ENCODE measurements around the gene SLC28A3. TPM values are rescaled to one million over a fixed set of nuclear protein-coding genes. Genes with fewer than 3 reads are reported as not detected.

The SLC28A3 gene
- total and polyA plus RNA-seq, 2 of the 8 experiments (the other 6 are each of a cell fraction or from before 2014, with no cell fraction given), result 0.02 TPM; not detected in 1

DNA sequence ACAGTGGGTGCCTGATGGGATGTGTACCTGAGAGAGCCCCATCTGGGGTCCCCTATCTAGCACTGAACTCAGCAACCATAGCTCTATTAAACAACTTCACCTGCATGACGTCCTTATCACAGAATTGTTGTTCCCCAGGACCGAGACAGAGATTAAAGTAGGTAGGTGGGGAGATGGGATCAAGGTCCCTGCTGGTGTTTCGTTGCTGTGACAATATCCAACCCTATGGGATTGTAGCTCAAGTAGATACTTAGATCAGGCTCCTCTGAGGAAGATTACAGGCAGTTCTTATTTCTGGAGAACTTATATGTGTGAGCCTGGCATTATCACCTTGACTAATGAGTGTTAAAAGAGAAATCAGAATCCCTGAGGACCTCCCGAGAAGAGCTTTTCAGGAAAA is 84.9 kb downstream of the SLC28A3 start:
- Histone ChIP-seq H2AK5ac (ENCODE audit: low read depth, low read length) (no peak overlapping the region), H2BK5ac (ENCODE audit: low read depth, low read length) (no peak overlapping the region), H3K9ac (replicated peaks in 1 of 4; ENCODE audit: extremely low read depth in 1 of 4, low read depth in 3 of 4, low read length in 3 of 4) (no peak overlapping the region), H4K20me1 (replicated peaks in 1 of 2; ENCODE audit: control insufficient read depth in 1 of 2, insufficient read depth in 2 of 2, low read length in 2 of 2) (no peaks in the 10 kb centered on the region), H3K23me2 (ENCODE audit: low read depth, low read length) (no peaks in the 10 kb centered on the region), H3K56ac (replicated peaks; ENCODE audit: insufficient read length, low read depth, low read length) (no peak overlapping the region), H2BK12ac (ENCODE audit: low read depth, low read length) (no peak overlapping the region), H4K5ac (ENCODE audit: insufficient read length, low read depth, low read length) (no peak overlapping the region), H2AFZ (ENCODE audit: low read length) (no peak overlapping the region), H3K27ac (ENCODE audit: low read depth, low read length) (no peak overlapping the region), H2BK15ac (ENCODE audit: low read length) (no peak overlapping the region), H3K14ac (ENCODE audit: insufficient read length) (no peak overlapping the region), H2BK120ac (replicated peaks; ENCODE audit: low read depth, low read length) (no peak overlapping the region), H3K18ac (ENCODE audit: extremely low read depth, low read length) (no peak overlapping the region), H3K36me3 (ENCODE audit: control insufficient read depth in 2 of 4, insufficient read depth in 4 of 4, low read length in 3 of 4) (no peaks in the 10 kb centered on the region), H3K4me2 (ENCODE audit: insufficient read depth in 1 of 2, low read depth in 2 of 2, low read length in 2 of 2) (no peak overlapping the region), H3K79me2 (ENCODE audit: control insufficient read depth in 1 of 2, insufficient read depth in 2 of 2, low read length in 2 of 2) (no peaks in the 10 kb centered on the region), H3K23ac (ENCODE audit: insufficient read length) (no peak overlapping the region), H4K91ac (replicated peaks; ENCODE audit: insufficient read length, low read length) (no peak overlapping the region), H3K27me3 (replicated peaks in 1 of 4; ENCODE audit: control insufficient read depth in 3 of 4, extremely low read depth in 1 of 4, insufficient read depth in 3 of 4, low read length in 3 of 4) (no peaks in the 10 kb centered on the region), H3K4me3 (ENCODE audit: extremely low read depth in 1 of 4, insufficient read depth in 2 of 4, low read depth in 3 of 4, low read length in 4 of 4) (no peak overlapping the region), H4K8ac (ENCODE audit: extremely low read depth, insufficient read depth, low read length) (no peak overlapping the region), H3K4ac (replicated peaks; ENCODE audit: insufficient read length, low read depth, low read length) (no peak overlapping the region), H2BK20ac (ENCODE audit: low read length) (no peak overlapping the region), H3K9me3 (ENCODE audit: insufficient read depth in 2 of 2, low read depth in 1 of 2, low read length in 1 of 2) (no peaks in the 10 kb centered on the region), H3K79me1 (ENCODE audit: low read depth, low read length) (no peaks in the 10 kb centered on the region), H3K4me1 (replicated peaks in 1 of 4; ENCODE audit: control insufficient read depth in 3 of 4, insufficient read depth in 4 of 4, low read length in 3 of 4) (no peaks in the 10 kb centered on the region; a peak in 2 of 7 replicates)
- WGBS, 2 experiments (ENCODE audit: extremely low coverage in 1 of 2, insufficient coverage in 1 of 2, insufficient read length in 1 of 2, insufficient replicate concordance in 2 of 2, low coverage in 1 of 2, low lambda C conversion rate in 2 of 2, missing lambda C conversion rate in 1 of 2), result 83% methylated on average over 4 of the region's 4 CpGs; no CpG with 5 or more reads in 1 of the 2 experiments
- CTCF ChIA-PET (ENCODE audit: partially characterized antibody), result interaction anchor here (1.3 to 2.6 kb wide), 5 partner anchors 8 to 319 kb away, joined by 3 to 10 read pairs (median 6); no protein-coding TSS in a partner anchor
- POLR2A ChIA-PET (ENCODE audit: partially characterized antibody), result interaction anchor here (1.5 kb wide), 1 partner anchor 282 kb away, joined by 3 read pairs; no protein-coding TSS in a partner anchor
- FAIRE-seq (no peak), DNase-seq (ENCODE audit: low read depth in 1 of 2, low spot score in 2 of 2) (no peak)
- TF ChIP-seq, protein P1, sequence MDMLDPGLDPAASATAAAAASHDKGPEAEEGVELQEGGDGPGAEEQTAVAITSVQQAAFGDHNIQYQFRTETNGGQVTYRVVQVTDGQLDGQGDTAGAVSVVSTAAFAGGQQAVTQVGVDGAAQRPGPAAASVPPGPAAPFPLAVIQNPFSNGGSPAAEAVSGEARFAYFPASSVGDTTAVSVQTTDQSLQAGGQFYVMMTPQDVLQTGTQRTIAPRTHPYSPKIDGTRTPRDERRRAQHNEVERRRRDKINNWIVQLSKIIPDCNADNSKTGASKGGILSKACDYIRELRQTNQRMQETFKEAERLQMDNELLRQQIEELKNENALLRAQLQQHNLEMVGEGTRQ (IDR thresholded peaks at IDR 0.05; ENCODE audit: low read length), result no peak
- no peak for TF ChIP-seq KDM1A (IDR thresholded peaks at IDR 0.05; ENCODE audit: borderline replicate concordance, low read length)
- no peak for TF ChIP-seq GABPA (IDR thresholded peaks at IDR 0.05; ENCODE audit: borderline replicate concordance, insufficient read depth, low read length)
- no peak for TF ChIP-seq BRCA1 (IDR thresholded peaks at IDR 0.05; ENCODE audit: low read depth, low read length)
- no peak for TF ChIP-seq POLR2AphosphoS5 (IDR thresholded peaks at IDR 0.05; ENCODE audit: low read depth, low read length)
- no peak for TF ChIP-seq GTF2F1 (IDR thresholded peaks at IDR 0.05; ENCODE audit: borderline replicate concordance, low read depth, low read length)
